Panc1 (cell line): ENCODE results near the gene EDC3. TPM values are rescaled to one million over a fixed set of nuclear protein-coding genes. Genes with fewer than 3 reads are reported as not detected.

ENCODE experiments used
- ATAC-seq: fragments of 200-7000 bp; cut with Tn5 transposase; 2 replicates; pipeline ENCODE4 v1.9.1; 2020; ENCODE audit warnings: mild to moderate bottlenecking, moderate library complexity
- BruUV-seq: library from RNA; stranded (reverse); fragments of 400-500 nt; replicated peaks from 2 replicates; lab custom pipeline; 2021; lab: Mats Ljungman, UMichigan
- CTCF ChIA-PET: fragments of 300-600 bp; sonication (Branson Sonifier 250); formaldehyde crosslinking; loops from one replicate; lab custom pipeline; 2022; ENCODE audit warnings: antibody characterized with exemption; lab: Charles Lee
- POLR2A ChIA-PET: fragments of 300-600 bp; sonication (Branson Sonifier 250); formaldehyde crosslinking; loops from one replicate; lab custom pipeline; 2022; ENCODE audit warnings: antibody characterized with exemption; lab: Charles Lee
- DNase-seq: peaks from one replicate; pipeline ENCODE4 v3.0.0-alpha.2; 2010; ENCODE audit warnings: low read depth, low spot score
- H3K27ac ChIP-seq: 2 replicates; pipeline ENCODE4 v1.5.1; 2011; ENCODE audit warnings: mild to moderate bottlenecking, low read length, inconsistent platforms
- H3K27me3 ChIP-seq: fragments of 200-500 bp; sonication (Bioruptor generic); 2 replicates; pipeline ENCODE4 v1.6.0; 2014; ENCODE audit warnings: low read length, inconsistent platforms; ENCODE audit not compliant: control insufficient read depth, insufficient read depth
- H3K36me3 ChIP-seq: fragments of 200-500 bp; sonication (Bioruptor generic); 2 replicates; pipeline ENCODE4 v1.5.1; 2014; ENCODE audit warnings: inconsistent platforms, mild to moderate bottlenecking, low read length, moderate library complexity; ENCODE audit not compliant: control insufficient read depth, insufficient read depth
- H3K4me1 ChIP-seq: 2 replicates; pipeline ENCODE4 v1.5.1; 2011; ENCODE audit warnings: inconsistent platforms, mild to moderate bottlenecking, low read length, moderate library complexity; ENCODE audit not compliant: control insufficient read depth, insufficient read depth
- H3K4me3 ChIP-seq, 2 experiments: 2 replicates each; pipeline ENCODE4 v1.5.1; 2011 to 2012; ENCODE audit warnings: low read depth in 2 of 2, low read length in 2 of 2, mild to moderate bottlenecking in 2 of 2, inconsistent platforms in 1 of 2, moderate library complexity in 1 of 2
- H3K9me3 ChIP-seq: fragments of 200-500 bp; sonication (Bioruptor generic); 2 replicates; pipeline ENCODE4 v1.5.1; 2014; ENCODE audit warnings: low read depth, mild to moderate bottlenecking, inconsistent platforms, low read length, moderate library complexity; ENCODE audit not compliant: control insufficient read depth, insufficient read depth
- POLR2AphosphoS5 ChIP-seq: IDR thresholded peaks from 2 replicates; pipeline ENCODE4 v1.6.1; 2012; ENCODE audit warnings: mild to moderate bottlenecking, low read depth, low read length, moderate library complexity
- SIN3A ChIP-seq: IDR thresholded peaks from 2 replicates; pipeline ENCODE4 v1.6.1; 2012; ENCODE audit warnings: low read depth, mild to moderate bottlenecking, low read length, moderate library complexity, borderline replicate concordance; ENCODE audit not compliant: insufficient read depth
- TCF7L2 ChIP-seq: IDR thresholded peaks from 2 replicates; pipeline ENCODE4 v1.6.1; 2011; ENCODE audit warnings: mild to moderate bottlenecking, low read depth, low read length, inconsistent platforms
- in situ Hi-C: cut with HindIII; loops from 2 replicates; pipeline ENCODE4 v1.10.0; 2016; ENCODE audit warnings: low sequenced_read_pairs, low pct_unique_long_range_greater_than_20kb
- intact Hi-C: fragments of 100-400 bp; cut with micrococcal nuclease; formaldehyde crosslinking; loops from one replicate; pipeline ENCODE4 v1.10.0; 2022; ENCODE audit not compliant: unreplicated experiment
- total RNA-seq: library from RNA; stranded (reverse); gene quantifications from one replicate; pipeline ENCODE4 v1.2.1, GENCODE V29; 2021; ENCODE audit not compliant: unreplicated experiment
- TF ChIP-seq, protein P1 (sequence below), 2 experiments: IDR thresholded peaks; 2 replicates each; pipeline ENCODE4 v1.6.1; 2011 to 2012; ENCODE audit warnings: low read depth in 2 of 2, control low read depth in 1 of 2, low read length in 1 of 2, mild to moderate bottlenecking in 1 of 2, moderate library complexity in 1 of 2; ENCODE audit not compliant: insufficient read depth in 1 of 2
- TF ChIP-seq, protein P2 (sequence below): fragments of 450-650 bp; IDR thresholded peaks from 2 replicates; pipeline ENCODE4 v1.5.1; 2017; ENCODE audit warnings: mild to moderate bottlenecking

The EDC3 gene
- total RNA-seq, 1 experiment from 2014 or later = 45.5 TPM

DNA sequence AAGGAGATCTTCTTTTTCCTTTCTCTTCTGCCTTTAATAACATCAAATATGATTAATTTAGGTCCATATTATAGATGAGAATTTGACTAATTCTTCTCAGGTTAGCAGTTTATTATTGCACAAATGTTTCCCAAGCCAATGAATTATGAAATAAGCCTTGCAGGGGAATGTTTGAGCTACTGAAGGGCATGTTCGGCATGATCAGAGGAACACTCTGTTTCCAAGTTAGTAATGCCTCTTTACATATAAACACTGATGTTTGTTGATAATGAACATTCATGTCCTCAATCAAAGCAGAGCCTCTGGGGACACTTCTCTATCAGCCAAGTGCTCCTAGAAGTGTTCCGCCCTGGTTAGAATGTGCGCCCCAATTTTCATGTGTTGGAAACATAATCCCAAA lies 39.5 kb upstream of the EDC3 start:
- CTCF ChIA-PET = no interaction called here

DNA sequence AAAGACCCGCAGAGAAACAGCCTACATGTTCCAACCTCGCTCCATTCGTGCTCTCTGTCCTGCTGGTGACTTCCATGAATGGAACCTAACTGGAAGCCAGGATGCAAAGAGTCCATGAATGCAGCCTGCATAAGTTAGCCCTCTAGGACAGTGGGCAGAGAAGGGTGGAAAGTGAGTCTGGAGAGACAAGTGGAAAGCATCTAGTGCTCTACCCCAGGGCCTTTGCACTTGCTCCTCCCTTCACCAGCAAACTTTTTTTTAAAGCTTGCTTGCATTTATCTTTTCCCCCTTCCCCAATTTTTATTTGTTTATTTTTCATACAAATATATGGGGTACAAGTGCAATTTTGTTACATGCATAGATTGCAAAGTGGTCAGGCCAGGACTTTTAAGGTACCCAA lies 37.4 kb upstream of the EDC3 start:
- ATAC-seq = no peak
- ChIA-PET CTCF (no interaction called here), POLR2A (no interaction called here)
- H3K4me3 ChIP-seq = no peak overlapping the region
- no peaks in the 10 kb centered on the region for H3K9me3 ChIP-seq
- TF ChIP-seq TCF7L2 (no peak), SIN3A (no peak)
- TF ChIP-seq, protein P1, sequence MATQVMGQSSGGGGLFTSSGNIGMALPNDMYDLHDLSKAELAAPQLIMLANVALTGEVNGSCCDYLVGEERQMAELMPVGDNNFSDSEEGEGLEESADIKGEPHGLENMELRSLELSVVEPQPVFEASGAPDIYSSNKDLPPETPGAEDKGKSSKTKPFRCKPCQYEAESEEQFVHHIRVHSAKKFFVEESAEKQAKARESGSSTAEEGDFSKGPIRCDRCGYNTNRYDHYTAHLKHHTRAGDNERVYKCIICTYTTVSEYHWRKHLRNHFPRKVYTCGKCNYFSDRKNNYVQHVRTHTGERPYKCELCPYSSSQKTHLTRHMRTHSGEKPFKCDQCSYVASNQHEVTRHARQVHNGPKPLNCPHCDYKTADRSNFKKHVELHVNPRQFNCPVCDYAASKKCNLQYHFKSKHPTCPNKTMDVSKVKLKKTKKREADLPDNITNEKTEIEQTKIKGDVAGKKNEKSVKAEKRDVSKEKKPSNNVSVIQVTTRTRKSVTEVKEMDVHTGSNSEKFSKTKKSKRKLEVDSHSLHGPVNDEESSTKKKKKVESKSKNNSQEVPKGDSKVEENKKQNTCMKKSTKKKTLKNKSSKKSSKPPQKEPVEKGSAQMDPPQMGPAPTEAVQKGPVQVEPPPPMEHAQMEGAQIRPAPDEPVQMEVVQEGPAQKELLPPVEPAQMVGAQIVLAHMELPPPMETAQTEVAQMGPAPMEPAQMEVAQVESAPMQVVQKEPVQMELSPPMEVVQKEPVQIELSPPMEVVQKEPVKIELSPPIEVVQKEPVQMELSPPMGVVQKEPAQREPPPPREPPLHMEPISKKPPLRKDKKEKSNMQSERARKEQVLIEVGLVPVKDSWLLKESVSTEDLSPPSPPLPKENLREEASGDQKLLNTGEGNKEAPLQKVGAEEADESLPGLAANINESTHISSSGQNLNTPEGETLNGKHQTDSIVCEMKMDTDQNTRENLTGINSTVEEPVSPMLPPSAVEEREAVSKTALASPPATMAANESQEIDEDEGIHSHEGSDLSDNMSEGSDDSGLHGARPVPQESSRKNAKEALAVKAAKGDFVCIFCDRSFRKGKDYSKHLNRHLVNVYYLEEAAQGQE (IDR thresholded peaks at IDR 0.05; ENCODE audit: insufficient read depth in 1 of 2, low read depth in 2 of 2, low read length in 1 of 2) = no peak
- TF ChIP-seq, protein P2, sequence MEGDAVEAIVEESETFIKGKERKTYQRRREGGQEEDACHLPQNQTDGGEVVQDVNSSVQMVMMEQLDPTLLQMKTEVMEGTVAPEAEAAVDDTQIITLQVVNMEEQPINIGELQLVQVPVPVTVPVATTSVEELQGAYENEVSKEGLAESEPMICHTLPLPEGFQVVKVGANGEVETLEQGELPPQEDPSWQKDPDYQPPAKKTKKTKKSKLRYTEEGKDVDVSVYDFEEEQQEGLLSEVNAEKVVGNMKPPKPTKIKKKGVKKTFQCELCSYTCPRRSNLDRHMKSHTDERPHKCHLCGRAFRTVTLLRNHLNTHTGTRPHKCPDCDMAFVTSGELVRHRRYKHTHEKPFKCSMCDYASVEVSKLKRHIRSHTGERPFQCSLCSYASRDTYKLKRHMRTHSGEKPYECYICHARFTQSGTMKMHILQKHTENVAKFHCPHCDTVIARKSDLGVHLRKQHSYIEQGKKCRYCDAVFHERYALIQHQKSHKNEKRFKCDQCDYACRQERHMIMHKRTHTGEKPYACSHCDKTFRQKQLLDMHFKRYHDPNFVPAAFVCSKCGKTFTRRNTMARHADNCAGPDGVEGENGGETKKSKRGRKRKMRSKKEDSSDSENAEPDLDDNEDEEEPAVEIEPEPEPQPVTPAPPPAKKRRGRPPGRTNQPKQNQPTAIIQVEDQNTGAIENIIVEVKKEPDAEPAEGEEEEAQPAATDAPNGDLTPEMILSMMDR = no peak
- H3K27ac ChIP-seq = no peak overlapping the region
- in situ Hi-C loops = no loop called here
- no peaks in the 10 kb centered on the region for H3K36me3 ChIP-seq
- no peaks in the 10 kb centered on the region for H3K4me1 ChIP-seq
- intact Hi-C loops = no loop called here
- BruUV-seq = no TSS peak
- DNase-seq = no peak
- H3K27me3 ChIP-seq = no peaks in the 10 kb centered on the region

More for the DNA sequence above, 39.5 kb upstream of the EDC3 start:
- no peak for TF ChIP-seq TCF7L2
- TF ChIP-seq POLR2AphosphoS5 = no peak
- in situ Hi-C loops (no loop called here), intact Hi-C loops (no loop called here)
- no peaks in the 10 kb centered on the region for H3K36me3 ChIP-seq
- H3K4me1 ChIP-seq = no peaks in the 10 kb centered on the region
- no peaks in the 10 kb centered on the region for H3K9me3 ChIP-seq
- no peak overlapping the region for H3K27ac ChIP-seq
- no peak for ATAC-seq
- no TSS peak for BruUV-seq
- POLR2A ChIA-PET = no interaction called here
- no peaks in the 10 kb centered on the region for H3K27me3 ChIP-seq
- no peak for DNase-seq
- no peak overlapping the region for H3K4me3 ChIP-seq

DNA sequence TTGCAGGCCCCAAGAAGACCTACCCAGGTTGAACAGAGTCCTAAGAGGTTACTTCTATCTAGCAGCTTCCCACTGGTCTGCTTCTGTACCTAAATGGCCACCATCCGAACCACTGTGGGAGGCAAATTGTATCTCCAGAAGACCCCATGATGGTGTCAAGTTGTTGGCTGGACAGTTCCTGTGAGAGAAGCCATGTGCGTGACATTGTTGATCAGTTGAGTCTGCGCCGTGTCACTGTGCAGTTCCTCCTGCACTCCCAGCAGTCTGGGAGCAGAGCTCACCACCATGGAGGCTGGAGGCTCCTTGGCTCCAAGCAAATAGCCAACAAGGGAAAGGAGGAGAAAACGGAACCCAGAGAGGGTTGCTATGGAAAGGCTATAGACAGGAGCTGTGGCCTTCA lies 37.0 kb upstream of the EDC3 start:
- in situ Hi-C loops = no loop called here
- ATAC-seq (no peak), DNase-seq (no peak)
- TF ChIP-seq, protein P2 = no peak
- no peak for TF ChIP-seq POLR2AphosphoS5
- no peak for TF ChIP-seq SIN3A
- no peak for TF ChIP-seq TCF7L2
- TF ChIP-seq, protein P1 (IDR thresholded peaks at IDR 0.05; ENCODE audit: insufficient read depth in 1 of 2, low read depth in 2 of 2, low read length in 1 of 2) = no peak
- H3K4me1 ChIP-seq = no peaks in the 10 kb centered on the region
- intact Hi-C loops = no loop called here
- POLR2A ChIA-PET = no interaction called here
- no peak overlapping the region for H3K27ac ChIP-seq
- no peaks in the 10 kb centered on the region for H3K36me3 ChIP-seq
- CTCF ChIA-PET = no interaction called here
- H3K4me3 ChIP-seq = no peak overlapping the region
- H3K27me3 ChIP-seq = no peaks in the 10 kb centered on the region
- no peaks in the 10 kb centered on the region for H3K9me3 ChIP-seq
- BruUV-seq = no TSS peak
